Gastrocnemius medialis (tissue), 4 donors: ENCODE measurements around the gene C1QTNF1.

Experiments used
- POLR2A ChIP-seq, 2 donors: fragments of 450-650 bp; IDR thresholded peaks; one replicate each; pipeline ENCODE4 v1.6.1; 2017; ENCODE audit warnings: antibody characterized with exemption in 2 of 2, mild to moderate bottlenecking in 2 of 2, moderate library complexity in 2 of 2
- TF ChIP-seq, protein P1 (sequence below), 5 experiments: fragments of 450-650 bp in 3 of 5; fragments of 200-600 bp in 2 of 5; sonication (generic) in 2 of 5; IDR thresholded peaks in 4 of 5; conservative IDR thresholded peaks in 1 of 5; 1 replicate in 4 of 5; 2 replicates in 1 of 5; pipeline ENCODE4 v1.5.1; 2016 to 2019; ENCODE audit warnings: antibody characterized with exemption in 5 of 5, mild to moderate bottlenecking in 3 of 5, moderate library complexity in 3 of 5

DNA sequence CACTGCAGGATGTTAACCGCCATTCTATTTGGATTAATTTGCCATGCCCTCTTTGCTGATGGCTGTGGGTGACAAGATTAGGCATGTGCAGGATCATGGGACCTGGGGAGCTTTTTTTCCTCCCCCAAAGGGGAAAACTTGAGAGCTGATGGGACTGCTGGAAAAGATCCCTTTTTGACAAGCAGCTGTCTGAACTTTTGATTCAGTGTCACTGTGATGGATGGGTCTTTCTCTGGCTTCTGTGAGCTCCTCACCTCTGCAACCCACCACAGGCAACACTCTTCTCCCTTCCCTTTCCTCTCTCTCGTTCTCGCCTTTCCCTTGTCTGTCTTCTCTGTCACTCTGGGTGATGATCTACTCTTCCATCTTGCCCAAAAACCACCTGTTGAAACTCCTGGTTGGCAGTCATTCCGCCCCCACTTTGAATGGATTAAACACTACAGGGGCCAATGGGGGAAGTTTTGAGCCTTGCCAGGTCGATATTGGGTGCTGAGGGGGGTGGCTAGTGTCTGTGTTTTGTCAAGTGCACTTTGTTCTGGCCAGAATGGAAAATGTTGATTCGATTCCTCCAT, 11.3 kb upstream of the C1QTNF1 start:
- TF ChIP-seq, protein P1, sequence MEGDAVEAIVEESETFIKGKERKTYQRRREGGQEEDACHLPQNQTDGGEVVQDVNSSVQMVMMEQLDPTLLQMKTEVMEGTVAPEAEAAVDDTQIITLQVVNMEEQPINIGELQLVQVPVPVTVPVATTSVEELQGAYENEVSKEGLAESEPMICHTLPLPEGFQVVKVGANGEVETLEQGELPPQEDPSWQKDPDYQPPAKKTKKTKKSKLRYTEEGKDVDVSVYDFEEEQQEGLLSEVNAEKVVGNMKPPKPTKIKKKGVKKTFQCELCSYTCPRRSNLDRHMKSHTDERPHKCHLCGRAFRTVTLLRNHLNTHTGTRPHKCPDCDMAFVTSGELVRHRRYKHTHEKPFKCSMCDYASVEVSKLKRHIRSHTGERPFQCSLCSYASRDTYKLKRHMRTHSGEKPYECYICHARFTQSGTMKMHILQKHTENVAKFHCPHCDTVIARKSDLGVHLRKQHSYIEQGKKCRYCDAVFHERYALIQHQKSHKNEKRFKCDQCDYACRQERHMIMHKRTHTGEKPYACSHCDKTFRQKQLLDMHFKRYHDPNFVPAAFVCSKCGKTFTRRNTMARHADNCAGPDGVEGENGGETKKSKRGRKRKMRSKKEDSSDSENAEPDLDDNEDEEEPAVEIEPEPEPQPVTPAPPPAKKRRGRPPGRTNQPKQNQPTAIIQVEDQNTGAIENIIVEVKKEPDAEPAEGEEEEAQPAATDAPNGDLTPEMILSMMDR (IDR thresholded peaks at IDR 0.05 in 4 of 5, conservative IDR thresholded peaks at IDR 0.05 in 1 of 5) = no peak
- no peak for TF ChIP-seq POLR2A (IDR thresholded peaks at IDR 0.05)
